HK-2 (cell line): ENCODE results near the gene PRKAR1B.
"Not testable (repeated sequence)": the region's sequence is repeated elsewhere in the genome, so short reads cannot be mapped to it uniquely, and the experiment has no call there.

ENCODE experiments used
- DNase-seq: peaks from one replicate; pipeline ENCODE4 v3.0.0-alpha.2; 2018; ENCODE audit not compliant: unreplicated experiment

The PRKAR1B gene

DNA sequence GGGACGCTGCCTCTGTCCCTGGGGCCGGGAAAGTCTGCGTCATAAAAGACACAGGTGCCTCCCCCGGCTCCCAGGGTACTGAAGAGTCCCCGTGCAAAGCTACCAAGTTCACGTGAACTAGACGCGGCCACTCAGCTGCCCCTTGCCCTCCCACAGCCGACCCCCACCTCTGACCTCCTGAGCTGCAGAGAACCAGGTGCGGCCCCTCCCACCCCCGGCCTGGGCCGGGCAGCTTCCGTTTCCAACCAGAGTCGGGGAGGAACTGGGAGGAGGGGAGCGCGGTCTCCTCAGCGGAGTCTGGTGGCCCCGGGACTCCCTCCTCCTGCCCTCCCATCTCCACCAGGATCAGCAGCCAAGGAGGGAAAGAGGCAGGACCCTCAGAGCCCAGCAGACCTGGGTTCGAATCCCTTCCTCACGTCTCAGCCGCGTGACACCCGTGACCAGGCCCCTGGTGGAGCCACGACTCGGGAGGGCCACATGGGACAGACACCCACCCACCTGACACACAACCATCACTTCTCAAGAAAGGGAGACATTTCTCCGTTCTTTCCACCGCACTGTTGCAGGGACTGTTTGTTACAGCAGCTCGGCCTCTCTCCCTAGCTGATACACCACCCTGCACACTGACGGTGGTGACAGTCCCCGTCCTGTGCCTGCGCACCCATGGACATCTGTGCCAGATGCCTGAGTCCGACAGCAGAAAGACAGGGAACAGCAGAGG, 170.1 kb downstream of the PRKAR1B start:
- DNase-seq: no peak

DNA sequence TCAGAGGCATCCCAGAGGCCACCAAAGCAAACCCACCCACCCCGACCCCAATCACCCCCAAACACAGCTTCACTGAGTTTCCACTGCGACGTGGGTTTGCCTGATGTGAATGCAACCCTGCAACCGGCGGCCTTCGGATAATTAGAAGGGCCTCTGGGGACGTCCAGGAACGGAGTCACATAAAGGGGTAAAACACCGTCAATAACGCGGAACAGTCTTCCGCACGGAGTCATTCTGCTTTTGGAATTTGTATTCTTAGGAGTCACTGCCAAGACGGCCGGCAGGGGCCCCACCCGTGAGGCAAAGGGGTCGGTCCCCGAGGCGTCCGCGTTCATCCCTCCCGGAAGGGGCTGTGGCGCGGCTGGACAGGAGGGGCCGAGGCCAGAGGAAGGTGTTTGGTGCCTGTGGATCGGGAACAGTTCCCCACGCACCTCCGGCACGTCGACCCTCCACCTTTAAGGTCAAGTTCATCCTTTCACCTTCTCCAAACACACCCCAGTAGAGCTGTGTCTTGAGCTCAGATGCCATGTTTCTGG, 170.7 kb downstream of the PRKAR1B start:
- DNase-seq: no peak

DNA sequence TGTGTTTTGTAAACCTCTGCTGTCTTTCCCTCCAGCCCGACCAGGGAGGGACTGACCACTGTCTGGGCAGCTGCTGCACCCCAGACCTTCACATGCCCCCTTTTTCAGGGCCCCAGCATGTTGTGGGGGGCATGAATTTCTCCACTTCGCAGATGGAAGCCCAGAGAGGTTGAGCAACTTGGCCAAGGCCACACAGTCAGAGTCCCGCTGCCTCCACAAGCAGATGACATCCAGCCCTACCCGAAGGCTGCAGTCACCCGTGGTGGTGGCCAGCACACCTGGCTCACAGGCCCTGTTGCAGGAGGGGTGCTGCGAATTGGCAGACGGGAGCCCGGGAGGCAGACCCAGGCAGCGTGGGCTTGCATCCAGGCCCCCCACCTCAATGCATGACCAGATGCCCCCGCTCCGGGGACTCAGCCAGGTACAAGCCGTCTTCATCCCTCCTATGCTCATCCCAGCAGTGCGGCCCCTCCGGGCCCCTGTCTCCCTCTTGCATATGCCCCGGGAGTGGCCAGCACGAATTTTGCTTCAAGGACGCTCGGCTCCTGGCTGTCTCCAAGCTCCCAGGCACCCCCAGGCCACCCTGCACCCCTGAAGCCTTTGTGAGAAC, 171.4 kb downstream of the PRKAR1B start:
- DNase-seq: no peak

DNA sequence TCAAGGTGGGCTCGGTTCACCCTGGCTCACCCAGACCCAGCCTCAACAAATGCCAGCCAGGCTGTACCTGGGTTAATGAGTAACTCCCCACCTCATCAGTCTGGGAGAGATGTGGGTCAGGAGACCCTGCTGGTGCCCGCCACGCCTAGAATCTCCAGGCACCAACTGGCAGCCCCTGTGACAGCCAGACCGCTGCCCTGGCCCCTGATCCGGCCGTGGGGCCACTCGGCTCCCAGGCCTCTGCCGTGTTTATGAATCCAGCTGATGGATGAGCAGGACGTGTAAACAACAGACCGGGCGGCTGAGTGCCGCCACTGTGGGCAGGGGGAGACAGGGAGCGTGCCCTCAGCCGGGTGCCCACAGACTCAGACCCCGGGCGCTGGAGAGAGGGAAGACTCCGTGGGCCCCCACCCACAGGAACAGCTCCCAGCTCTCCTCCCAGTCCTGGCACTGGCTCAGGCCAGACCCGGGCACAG, 173.4 kb downstream of the PRKAR1B start:
- DNase-seq: no peak

DNA sequence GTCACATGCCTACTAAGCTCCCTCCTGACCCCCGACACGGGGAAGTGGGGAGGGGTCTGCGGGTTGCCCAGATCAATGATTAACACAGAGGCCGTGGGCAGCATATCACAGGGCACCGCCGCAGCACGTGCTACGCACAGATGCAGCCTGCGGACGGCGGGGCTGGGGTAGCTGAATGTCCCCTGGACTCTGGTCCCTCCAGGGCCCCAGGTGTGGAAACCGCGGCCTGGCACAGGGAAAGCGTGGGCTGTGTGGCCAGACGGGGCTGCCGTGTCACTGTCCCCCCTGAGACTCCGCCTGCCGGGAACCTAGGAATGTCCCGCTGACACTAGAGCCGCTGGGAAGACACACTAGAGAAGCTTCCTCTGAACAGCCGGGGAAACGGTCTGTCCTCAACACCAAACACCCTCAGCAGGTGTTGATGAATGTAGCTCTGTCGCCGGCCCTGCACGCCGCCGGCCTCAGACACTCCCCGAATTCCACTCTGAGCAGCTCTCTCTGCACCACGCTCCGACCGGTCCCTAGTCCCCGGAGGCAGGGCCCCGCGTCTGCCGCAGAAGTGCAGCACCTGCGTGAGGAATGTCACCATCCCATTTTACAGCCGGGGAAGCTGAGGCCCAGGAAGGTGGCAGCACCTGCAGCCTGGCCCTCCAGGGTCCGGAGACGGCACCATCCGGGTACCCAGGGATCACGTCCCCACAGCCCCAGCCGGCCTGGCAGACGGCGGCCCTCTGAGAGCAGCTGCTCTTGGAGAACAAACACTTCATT, 174.0 kb downstream of the PRKAR1B start:
- no peak for DNase-seq

DNA sequence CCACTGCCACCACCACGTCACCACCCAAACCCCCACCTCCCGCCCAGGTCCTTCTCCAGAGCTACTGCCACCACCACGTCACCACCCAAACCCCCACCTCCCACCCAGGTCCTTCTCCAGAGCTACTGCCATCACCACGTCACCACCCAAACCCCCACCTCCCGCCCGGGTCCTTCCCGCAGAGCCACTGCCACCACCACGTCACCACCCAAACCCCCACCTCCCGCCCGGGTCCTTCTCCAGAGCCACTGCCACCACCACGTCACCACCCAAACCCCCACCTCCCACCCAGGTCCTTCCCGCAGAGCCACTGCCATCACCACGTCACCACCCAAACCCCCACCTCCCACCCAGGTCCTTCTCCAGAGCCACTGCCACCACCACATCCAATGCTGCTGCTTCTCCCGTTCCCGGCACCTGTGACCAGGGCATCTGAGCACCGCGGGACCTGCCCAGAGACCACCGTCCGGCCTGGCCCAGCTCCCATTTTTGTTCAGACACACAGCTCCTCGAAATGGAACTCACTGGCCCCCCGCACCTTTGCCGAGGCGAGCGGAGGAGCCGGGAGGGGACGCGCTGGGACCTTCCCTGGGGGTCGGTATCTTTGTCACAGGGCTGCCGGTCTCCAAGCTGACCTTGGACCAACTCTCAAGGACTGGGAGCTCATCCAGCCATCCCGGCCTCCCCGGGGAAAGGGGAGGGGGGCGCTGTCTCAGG, 174.8 kb downstream of the PRKAR1B start:
- not testable (repeated sequence) for DNase-seq

DNA sequence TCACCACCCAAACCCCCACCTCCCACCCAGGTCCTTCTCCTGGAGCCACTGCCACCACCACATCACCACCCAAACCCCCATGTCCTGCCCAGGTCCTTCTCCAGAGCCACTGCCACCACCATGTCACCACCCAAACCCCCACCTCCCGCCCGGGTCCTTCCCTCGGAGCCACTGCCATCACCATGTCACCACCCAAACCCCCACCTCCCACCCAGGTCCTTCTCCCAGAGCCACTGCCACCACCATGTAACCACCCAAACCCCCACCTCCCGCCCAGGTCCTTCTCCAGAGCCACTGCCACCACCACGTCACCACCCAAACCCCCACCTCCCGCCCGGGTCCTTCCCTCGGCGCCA, 175.5 kb downstream of the PRKAR1B start:
- not testable (repeated sequence) for DNase-seq

DNA sequence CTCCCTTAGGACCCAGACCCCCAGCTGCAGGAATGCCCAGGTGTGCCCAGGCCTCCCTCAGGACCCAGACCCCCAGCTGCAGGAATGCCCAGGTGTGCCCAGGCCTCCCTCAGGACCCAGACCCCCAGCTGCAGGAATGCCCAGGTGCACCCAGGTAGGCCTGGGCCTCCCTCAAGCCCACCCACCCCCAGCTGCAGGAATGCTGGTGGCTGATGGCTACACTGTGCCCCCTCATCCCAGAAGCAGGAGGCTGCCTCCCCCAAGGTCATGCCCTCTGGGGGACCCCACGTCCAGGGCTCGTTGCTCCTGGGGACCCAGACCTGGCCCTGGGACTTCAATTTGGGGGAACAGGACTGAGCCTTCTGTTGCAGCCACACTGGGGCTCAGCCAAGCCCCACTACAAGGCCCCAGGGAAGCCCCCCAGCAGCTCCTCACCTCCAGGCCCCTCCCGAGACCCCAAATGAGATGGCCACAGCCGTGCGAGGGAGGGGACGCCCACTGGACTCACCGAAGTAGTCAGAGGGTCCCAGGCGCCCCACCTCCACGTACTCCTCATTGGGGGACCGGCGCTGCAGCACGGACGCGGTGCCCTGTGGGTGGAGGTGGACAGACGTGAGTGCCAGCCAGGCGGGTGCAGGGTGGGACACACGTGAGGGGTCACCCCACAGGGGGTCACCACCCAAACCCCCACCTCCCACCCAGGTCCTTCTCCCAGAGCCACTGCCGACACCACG, 176.0 kb downstream of the PRKAR1B start:
- no peak for DNase-seq

DNA sequence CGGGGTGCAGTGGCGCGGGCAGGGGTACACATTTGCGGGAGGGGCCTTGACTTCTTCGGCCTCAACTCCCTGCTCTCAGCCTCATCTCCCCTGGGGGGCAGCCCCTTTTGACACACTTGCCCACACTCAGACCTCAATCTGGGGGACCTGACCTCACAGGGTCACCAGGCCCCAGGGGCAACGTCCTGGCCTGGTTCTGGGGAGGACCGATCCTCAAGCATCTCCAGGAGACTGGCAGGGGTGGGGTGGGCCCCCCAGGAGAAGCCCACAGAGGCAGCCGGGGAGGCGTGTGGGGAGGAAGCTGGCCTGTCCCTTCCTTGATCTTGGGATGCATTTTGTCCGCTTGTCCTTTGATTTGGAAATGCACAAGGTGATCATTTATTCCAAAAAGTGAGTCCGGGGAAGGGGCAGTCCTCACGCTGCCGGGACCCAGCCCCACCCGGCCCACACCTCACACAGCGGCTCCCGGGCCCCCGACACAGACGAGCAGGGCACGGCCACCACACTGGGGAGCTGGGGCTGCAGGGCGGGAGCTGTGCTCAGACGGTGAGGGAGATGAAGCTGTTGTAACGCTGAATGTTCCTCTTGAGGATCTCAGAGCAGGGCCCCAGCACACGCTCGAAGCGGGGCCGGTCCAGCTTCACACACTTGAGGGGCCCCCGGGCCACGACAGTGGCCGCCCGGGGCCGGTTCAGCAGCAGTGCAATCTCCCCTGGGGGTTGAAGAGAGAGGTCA, 177.0 kb downstream of the PRKAR1B start:
- no peak for DNase-seq

DNA sequence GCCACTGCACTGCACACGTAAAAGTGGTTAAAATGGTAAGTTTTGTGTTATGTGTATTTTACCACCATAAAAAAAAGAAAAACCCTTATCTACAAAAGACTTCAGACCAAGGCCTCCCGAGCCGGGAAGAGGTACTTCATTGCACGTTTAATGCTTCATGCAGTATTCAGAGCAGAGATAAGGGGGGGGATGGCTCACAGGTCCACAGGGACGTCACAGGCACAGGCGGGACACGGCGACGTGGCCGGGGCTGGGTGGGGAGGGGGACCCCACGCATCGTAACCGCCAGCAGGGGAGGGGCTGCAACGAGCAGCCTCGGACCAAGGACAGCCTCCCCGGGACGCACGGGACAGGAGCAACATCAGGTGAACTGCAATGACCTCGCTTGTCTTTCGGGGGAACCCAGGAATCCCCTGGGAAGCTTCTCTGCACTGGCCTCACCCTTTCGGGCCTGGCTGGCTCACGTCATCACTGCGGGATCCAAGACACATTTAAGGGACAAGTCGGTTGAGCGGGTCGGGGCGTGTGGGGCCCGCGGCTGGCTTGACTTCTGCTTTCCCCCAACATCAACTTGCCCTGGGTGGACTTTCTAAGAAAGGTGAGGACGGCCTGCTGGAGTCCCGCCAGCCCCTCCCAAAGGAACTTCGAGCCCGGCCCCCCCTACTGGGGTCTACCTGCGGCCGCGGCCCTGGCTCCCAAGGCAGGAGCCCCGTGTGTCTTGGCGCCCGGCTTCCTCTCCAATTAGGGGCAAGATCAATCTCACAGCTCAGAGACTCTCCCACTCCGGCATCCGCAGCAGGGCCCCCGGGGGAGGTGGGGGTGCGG, 177.8 kb downstream of the PRKAR1B start:
- DNase-seq: no peak

DNA sequence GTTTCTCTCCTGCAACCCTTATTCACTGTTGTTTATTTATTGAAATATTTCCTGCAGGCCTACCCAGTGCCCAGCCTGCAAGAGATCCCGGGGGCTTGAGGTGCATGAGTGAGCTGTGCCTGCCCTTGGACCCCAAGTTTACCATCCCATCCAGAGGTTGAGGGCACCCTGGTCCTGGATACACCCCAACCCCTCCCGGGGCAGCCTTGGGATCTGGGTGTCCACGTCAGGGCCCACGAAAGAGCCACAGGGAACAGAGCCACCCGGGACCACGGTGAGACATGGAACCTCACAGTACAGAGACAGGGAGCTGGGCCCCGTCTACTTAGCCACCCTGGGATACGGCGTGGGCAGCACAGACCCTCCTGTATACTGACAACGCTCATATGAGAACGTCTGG, 178.7 kb downstream of the PRKAR1B start:
- DNase-seq: no peak

DNA sequence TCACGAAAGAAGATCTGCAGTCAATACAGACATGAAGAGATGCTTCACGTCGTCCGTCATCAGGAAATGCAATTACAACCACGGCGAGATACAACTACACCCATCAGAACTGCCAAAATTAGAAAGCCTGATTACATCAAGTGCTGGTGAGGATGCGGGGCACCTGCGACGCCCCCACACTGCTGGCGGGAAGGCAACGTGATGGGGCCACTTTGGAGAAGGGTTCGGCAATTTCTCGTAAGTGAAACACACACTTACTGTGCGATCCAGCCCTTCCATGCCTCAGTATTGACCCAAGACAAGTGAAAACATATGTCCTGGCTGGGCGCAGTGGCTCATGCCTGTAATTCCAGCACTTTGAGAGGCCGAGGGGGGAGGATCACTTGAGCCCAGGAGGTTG, 181.6 kb downstream of the PRKAR1B start:
- DNase-seq: no peak

DNA sequence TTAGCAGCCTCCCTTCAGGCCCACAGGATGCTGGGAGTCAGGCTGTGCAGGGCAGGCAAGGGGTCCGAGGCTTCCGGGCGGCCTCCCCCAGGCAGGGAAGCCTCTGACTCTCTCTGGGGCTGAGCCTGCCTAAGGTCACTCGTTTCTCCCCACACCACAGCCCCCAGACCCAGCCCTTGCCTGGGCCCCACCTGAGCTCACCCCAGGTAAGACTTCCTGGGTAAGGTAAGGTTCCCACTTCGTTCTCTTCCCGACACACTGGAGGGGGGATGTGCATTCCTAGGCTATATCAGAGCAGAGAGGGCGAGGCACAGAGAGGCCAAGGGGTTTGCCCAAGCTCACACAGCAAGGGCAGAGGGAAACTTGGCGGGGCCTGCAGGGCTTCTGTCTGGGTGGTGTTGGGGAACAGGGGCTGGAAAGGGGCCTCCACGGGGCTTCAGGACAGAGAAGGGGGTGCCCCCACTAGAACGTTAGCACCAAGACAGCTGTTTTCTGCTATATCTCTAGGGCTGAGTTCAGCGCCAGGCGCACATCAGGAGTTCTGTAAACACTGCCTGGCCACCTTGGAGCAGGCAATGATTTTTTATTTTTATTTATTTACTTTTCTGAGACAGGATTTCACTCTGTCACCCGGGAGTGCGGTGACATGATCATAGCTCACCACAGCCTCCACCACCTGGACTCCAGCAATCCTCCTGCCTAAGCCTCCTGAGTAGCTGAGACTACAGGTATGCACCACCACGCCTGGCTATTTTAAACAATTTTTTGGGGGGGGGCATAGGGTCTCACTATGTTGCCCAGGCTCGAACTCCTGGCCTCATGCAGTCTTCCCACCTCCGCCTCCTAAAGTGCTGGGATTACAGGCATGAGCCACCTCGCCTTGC, 182.5 kb downstream of the PRKAR1B start:
- no peak for DNase-seq

DNA sequence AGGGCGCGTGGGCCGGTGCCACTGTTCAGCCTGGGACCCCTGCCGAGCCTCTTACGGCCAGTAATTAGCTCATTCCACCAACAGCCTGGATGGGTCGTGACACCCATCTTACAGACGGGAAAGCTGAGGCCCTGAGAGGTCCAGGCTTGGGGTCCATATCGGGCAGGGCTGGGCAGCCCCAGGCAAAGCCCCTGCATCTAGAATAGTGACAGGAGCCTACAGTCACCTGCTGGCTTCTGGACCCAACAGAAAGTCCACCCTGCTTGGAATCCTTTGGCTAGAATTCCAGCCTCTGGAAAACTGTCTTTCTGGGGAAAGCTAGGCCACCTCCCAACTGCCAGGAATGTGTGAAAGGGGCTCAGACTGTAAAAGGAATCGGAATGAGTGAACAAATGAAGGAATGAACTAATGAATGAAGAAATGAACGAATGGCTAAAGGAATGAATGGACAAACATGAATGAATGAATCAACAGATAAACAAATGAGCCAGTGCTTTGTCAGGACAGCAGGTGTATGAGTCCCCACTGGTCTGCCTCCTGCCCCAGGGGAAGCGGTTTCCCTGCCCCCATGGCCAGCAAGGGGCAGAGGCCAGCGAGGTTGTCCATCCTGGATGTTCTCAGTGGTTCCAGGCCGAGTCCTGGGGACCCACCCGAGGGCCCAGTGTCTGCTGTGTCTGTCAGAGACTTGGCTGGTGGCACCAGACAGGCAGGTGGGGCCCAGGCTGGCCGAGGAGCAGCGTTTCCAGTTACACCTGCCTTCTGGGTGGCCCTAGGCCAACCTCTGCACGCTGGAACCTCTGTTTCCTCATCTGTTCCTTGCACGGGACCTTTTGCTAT, 183.4 kb downstream of the PRKAR1B start:
- DNase-seq: no peak

DNA sequence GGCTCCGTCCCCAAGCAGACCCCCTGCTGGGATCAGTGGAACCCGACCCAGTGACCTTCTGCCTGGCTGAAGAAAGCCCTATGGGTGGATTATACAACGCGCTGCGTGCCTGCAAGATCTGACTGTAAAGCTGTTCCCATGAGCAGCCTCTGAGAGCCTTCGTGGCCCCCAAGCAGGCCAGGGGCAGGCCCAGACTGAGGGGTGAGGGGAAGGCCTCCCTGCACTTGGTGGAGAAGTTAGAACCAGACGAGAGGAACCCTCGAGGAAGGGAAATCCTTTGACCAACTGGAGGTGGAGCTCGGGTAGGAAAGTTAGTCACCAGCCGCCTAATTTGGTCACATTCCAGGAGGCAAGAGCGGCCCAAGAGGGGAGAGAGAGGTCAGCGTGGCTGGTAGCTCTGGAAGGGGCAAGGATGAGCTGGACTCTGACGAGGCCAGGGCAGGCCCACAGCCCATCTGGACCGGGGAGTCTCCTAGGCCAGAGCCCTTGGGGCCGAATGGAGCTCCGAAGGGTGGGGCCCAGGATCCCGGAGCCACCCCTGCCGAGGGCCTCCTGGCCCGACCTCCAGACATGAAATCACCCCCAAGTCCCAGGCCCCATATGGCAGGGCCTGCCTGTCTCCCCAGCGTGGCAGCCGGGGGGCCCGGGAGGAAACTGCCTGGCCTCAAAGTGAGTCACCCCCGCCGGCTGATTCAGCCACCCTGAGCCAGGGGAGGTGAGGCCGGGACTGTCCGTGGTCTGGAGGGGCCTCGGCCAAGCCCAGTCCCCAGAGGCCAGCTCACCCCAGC, 184.2 kb downstream of the PRKAR1B start:
- peak; percentile 95 for DNase-seq

DNA sequence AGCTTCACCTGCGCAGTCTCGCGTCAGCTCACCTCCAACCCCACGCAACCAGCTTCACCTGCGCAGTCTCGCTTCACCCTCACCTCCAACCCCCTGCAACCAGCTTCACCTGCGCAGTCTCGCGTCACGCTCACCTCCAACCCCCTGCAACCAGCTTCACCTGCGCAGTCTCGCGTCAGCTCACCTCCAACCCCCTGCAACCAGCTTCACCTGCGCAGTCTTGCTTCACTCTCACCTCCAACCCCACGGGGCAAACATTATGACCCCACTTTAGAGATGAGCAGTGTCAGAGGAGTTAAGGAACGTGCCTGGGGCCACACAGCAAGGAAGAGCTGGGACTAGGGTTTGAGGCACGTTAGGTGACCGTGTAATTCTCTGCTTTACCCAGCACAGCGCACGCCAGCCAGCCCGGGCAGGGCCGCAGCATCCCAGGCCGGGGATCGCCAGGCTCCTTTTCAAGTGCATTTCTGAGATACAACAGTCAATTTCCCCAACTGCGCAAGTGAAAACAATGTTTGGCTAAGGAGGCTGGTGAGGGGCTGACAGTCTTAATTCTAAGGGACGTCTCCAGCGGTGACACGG, 184.9 kb downstream of the PRKAR1B start:
- DNase-seq: no peak

DNA sequence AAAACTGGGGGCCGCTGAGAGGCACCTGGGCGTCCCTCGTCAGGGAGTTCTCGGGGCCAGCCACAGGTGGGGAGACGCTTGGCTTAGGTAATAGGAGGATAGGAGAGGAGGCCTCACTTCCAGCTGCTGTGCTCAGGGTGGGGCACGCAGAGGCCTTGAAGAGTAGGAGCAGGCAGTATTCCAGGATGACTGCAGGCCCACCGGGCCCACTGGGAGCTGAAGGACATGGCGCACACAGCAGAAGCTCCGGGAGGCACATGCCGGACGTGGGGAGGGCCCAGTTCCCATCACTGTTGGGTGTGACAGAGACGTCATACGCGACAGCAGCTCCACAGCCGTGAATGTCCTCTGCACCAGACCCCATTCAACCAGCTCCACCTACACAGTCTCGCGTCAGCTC, 185.4 kb downstream of the PRKAR1B start:
- no peak for DNase-seq
